Natural killer cell (primary cell): ENCODE results near the gene CASP5. TPM values are rescaled to one million over a fixed set of nuclear protein-coding genes. Genes with fewer than 3 reads are reported as not detected.

ENCODE experiments used
- ATAC-seq, 3 donors: fragments of 150-1000 bp in 2 of 3; fragments of 200-7000 bp in 1 of 3; cut with Tn5 transposase; 1 replicate in 1 of 3; 2 replicates in 2 of 3; pipeline ENCODE4 v1.10.0; 2021; ENCODE audit warnings: mild to moderate bottlenecking in 2 of 3, moderate library complexity in 2 of 3
- DNase-seq, 2 donors: peaks; one replicate each; pipeline versions ENCODE4 v3.0.0 to v3.0.0-alpha.2; 2013 to 2021; ENCODE audit warnings: mixed read lengths in 1 of 2
- H3K27ac ChIP-seq: one replicate; pipeline ENCODE4 v1.5.1; 2013; ENCODE audit warnings: mild to moderate bottlenecking, low read length
- H3K27me3 ChIP-seq: one replicate; pipeline ENCODE4 v1.6.1; 2013; ENCODE audit warnings: low read length; ENCODE audit not compliant: control insufficient read depth, insufficient read depth
- H3K36me3 ChIP-seq: one replicate; pipeline ENCODE4 v1.6.1; 2013; ENCODE audit warnings: low read length; ENCODE audit not compliant: control insufficient read depth, insufficient read depth
- H3K4me1 ChIP-seq: one replicate; pipeline ENCODE4 v1.6.1; 2013; ENCODE audit warnings: low read length; ENCODE audit not compliant: control insufficient read depth, insufficient read depth
- H3K4me3 ChIP-seq: one replicate; pipeline ENCODE4 v1.5.1; 2013; ENCODE audit warnings: low read length
- H3K9me3 ChIP-seq: one replicate; pipeline ENCODE4 v1.6.1; 2013; ENCODE audit warnings: low read length; ENCODE audit not compliant: control insufficient read depth, insufficient read depth
- H3K27ac Mint-ChIP-seq, 2 donors: one replicate each; pipeline ENCODE4 v1.8.0; 2022; ENCODE audit warnings: mild to moderate bottlenecking in 2 of 2, mixed read lengths in 2 of 2, moderate library complexity in 1 of 2
- H3K27me3 Mint-ChIP-seq, 2 donors: one replicate each; pipeline ENCODE4 v1.8.0; 2022; ENCODE audit warnings: low read depth in 2 of 2, mixed read lengths in 2 of 2
- H3K36me3 Mint-ChIP-seq: one replicate; pipeline ENCODE4 v1.8.0; 2022; ENCODE audit warnings: mixed read lengths
- H3K4me1 Mint-ChIP-seq, 2 donors: one replicate each; pipeline ENCODE4 v1.8.0; 2022; ENCODE audit warnings: mixed read lengths in 2 of 2
- H3K4me3 Mint-ChIP-seq: one replicate; pipeline ENCODE4 v1.8.0; 2022; ENCODE audit warnings: mild to moderate bottlenecking, moderate library complexity, mixed read lengths
- H3K9me3 Mint-ChIP-seq, 2 donors: one replicate each; pipeline ENCODE4 v1.8.0; 2022; ENCODE audit warnings: mixed read lengths in 2 of 2
- CTCF ChIP-seq: fragments of 200-600 bp; IDR thresholded peaks from one replicate; pipeline ENCODE4 v1.8.0; 2022; ENCODE audit warnings: antibody characterized with exemption
- WGBS: methylation state at CpG from one replicate; pipeline ENCODE4 v1.1.7; 2013; ENCODE audit warnings: missing lambda C conversion rate; ENCODE audit not compliant: insufficient coverage; 5-methylcytosine and 5-hydroxymethylcytosine counted together
- intact Hi-C: fragments of 100-400 bp; cut with micrococcal nuclease; formaldehyde crosslinking; loops from one replicate; pipeline ENCODE4 v1.14.2; 2022
- total RNA-seq, 4 donors: library from RNA; stranded (reverse); fragments of 120-200 nt in 1 of 4; gene quantifications; one replicate each; pipeline versions ENCODE4 v1.2.3 to v1.2.4, GENCODE V29; 2013 to 2022

The CASP5 gene
- total RNA-seq, 3 donors from 2014 or later (not counting 1 experiment from before 2014, with no cell fraction given) = 1.1 to 1.6 (median 1.3) TPM

DNA sequence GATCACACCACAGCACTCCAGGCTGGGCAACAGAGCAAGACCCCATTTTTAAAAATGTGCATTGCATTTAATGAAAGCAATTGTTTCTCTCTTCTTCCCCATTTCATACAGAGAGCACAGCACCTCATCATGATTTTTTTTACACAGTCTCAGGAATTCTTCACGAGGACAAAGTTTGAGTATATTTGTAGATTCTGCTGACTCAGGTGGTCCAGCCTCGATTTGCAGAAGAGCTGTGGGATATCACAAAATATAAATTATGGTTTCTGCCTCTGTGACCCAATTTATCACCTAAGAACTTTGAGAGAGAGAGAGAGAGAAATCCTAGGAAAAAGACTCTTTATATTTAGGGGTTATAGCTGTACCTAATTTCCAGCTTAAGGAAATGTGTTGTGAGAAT lies 19.8 kb downstream of the CASP5 start:
- Histone ChIP-seq H3K9me3 (no peaks in the 10 kb centered on the region), H3K27me3 (no peaks in the 10 kb centered on the region), H3K27ac (no peak overlapping the region), H3K36me3 (no peaks in the 10 kb centered on the region), H3K4me3 (no peak overlapping the region), H3K4me1 (no peaks in the 10 kb centered on the region)
- Mint-ChIP-seq H3K4me3 (no peak overlapping the region), H3K4me1 (peaks cover 6 to 7% of the 10 kb centered on the region in 2 donors), H3K27ac (no peak overlapping the region), H3K36me3 (no peaks in the 10 kb centered on the region), H3K9me3 (no peaks in the 10 kb centered on the region), H3K27me3 (no peaks in the 10 kb centered on the region)
- ATAC-seq = no peak
- 71% methylated on average over 1 of the region's 2 CpGs for WGBS
- no peak for TF ChIP-seq CTCF
- no peak for DNase-seq
- intact Hi-C loops = loop anchor here (5.0 to 10.0 kb wide), 4 partner anchors 58 to 1321 kb away; no protein-coding TSS in a partner anchor

DNA sequence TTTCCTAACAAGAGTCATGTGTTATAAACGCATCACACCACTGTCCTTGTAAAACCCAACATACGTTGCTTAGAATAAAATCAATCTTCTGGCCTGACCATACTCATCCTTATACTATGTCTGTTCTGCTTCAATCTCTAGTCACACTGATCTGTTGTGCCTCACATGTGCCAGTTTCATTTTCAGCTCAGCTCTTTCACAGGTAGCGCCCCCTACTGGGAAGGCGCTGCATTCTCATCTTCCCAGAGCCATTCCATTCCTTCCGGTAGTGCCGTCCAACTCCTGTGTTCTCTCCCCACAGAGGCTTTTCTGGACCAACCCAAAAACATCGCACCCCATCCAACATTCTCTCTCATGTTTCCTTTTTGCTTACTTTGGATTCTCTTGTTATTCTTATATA lies 22.2 kb downstream of the CASP5 start:
- Histone ChIP-seq H3K27me3 (no peaks in the 10 kb centered on the region), H3K4me1 (no peaks in the 10 kb centered on the region), H3K9me3 (no peaks in the 10 kb centered on the region), H3K4me3 (no peak overlapping the region), H3K36me3 (no peaks in the 10 kb centered on the region), H3K27ac (no peak overlapping the region)
- peak; percentile 40 to 77 for DNase-seq
- Mint-ChIP-seq H3K4me3 (no peak overlapping the region), H3K4me1 (peaks cover 6 to 7% of the 10 kb centered on the region in 2 donors), H3K27me3 (no peaks in the 10 kb centered on the region), H3K9me3 (no peaks in the 10 kb centered on the region), H3K27ac (no peak overlapping the region), H3K36me3 (no peaks in the 10 kb centered on the region)
- peak; percentile 83 to 92 (median 89) for ATAC-seq
- intact Hi-C loops = loop anchor here (1.0 to 10.0 kb wide), 5 partner anchors 56 to 1318 kb away; no protein-coding TSS in a partner anchor
- TF ChIP-seq CTCF = peak; percentile 90
- 84% methylated on average over 7 of the region's 7 CpGs for WGBS

- H3K27me3 ChIP-seq = no peaks in the 10 kb centered on the region
- no peaks in the 10 kb centered on the region for H3K4me1 ChIP-seq
- Mint-ChIP-seq H3K36me3 (no peaks in the 10 kb centered on the region), H3K9me3 (no peaks in the 10 kb centered on the region), H3K4me1 (peaks cover 7% of the 10 kb centered on the region in 2 donors), H3K27me3 (no peaks in the 10 kb centered on the region), H3K4me3 (no peak overlapping the region), H3K27ac (no peak overlapping the region)
- H3K9me3 ChIP-seq = no peaks in the 10 kb centered on the region
- H3K36me3 ChIP-seq = no peaks in the 10 kb centered on the region
- DNase-seq (peak in 1 of 2 donors; percentile 40), ATAC-seq (peak in 1 of 3 donors; percentile 26)
- 98% methylated on average over 5 of the region's 5 CpGs for WGBS
- no peak for TF ChIP-seq CTCF
- intact Hi-C loops = loop anchor here (1.0 to 10.0 kb wide), 5 partner anchors 55 to 1318 kb away; no protein-coding TSS in a partner anchor
- no peak overlapping the region for H3K4me3 ChIP-seq
- no peak overlapping the region for H3K27ac ChIP-seq
These were observed 22.8 kb downstream of the CASP5 start for GRCh38 chr11:105000167-105000566.

DNA sequence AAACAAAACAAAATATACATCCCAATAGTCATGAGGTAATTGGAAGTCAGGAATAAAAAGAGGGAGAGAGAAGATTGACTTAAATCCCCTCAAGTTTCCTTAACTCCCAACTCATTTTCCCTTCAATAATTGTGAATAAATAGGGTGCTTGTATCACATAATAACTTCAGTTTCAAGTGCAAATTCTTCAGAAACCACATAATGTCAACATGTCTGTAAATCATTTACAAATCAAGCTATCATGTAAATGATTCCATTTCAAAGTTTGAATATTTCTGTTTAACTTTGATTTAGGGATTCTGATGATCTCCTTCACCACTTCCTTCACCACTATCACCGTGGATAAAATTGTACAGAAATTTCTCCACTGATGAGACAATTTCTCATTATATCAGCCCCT lies 23.2 kb downstream of the CASP5 start:
- no peaks in the 10 kb centered on the region for H3K36me3 ChIP-seq
- H3K9me3 ChIP-seq = no peaks in the 10 kb centered on the region
- WGBS = no CpG with 5 or more reads among the region's 1 CpG
- no peak overlapping the region for H3K4me3 ChIP-seq
- intact Hi-C loops = loop anchor here (1.0 to 10.0 kb wide), 5 partner anchors 55 to 1317 kb away; no protein-coding TSS in a partner anchor
- H3K36me3 Mint-ChIP-seq = no peaks in the 10 kb centered on the region
- H3K4me1 ChIP-seq = no peaks in the 10 kb centered on the region
- no peak overlapping the region for H3K27ac ChIP-seq
- no peak for TF ChIP-seq CTCF
- no peaks in the 10 kb centered on the region for H3K27me3 Mint-ChIP-seq
- no peak for ATAC-seq
- no peaks in the 10 kb centered on the region for H3K27me3 ChIP-seq
- H3K4me1 Mint-ChIP-seq = peaks cover 7 to 11% of the 10 kb centered on the region in 2 donors
- H3K9me3 Mint-ChIP-seq = no peaks in the 10 kb centered on the region
- no peak overlapping the region for H3K27ac Mint-ChIP-seq
- no peak for DNase-seq
- no peak overlapping the region for H3K4me3 Mint-ChIP-seq
